HG03103 (cell line): Measurements from ENCODE around the gene SLX9.
"Not testable (repeated sequence)": the region's sequence is repeated elsewhere in the genome, so short reads cannot be mapped to it uniquely, and the experiment has no call there.

Source experiments
- ATAC-seq: cut with Tn5 transposase; IDR thresholded peaks from one replicate; pipeline ENCODE4 v1.9.1; 2021; ENCODE audit warnings: low read depth; ENCODE audit not compliant: unreplicated experiment

SLX9 gene

DNA sequence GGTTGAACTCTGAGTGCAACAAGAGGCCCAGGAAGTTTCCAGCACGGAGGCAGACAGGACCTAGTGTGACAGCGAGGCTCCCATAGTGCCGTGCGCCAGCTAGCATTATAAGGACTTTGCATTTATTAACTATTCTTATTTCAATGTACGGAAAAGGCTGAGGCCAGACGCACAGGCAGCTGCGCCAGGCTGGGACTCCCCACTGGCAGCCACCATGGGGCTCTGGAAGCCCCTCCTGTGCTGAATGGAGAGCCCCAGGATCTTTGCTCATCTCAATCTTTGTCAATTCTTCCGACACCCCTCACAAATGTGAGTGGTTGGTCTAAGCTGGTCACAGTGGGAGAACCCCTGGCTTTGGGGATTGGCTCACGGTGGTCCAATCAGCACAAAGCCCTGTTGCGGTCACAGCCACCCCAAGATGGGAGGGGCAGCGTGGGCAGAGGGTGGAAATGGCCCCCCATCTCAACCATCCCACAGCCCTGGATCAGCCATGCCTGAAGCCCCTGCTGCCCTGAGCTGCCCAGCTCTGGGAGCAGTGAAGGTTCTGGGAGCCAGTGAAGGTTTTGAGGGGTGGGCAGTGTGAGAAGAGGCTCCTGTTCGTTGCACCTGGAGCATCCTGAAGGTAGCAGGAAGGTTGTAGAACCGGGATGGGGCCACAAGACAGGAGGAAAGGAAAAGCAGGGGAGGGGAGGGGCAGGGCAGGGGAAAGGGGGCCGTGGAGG is 75.1 kb downstream of the SLX9 start:
- no peak for ATAC-seq

DNA sequence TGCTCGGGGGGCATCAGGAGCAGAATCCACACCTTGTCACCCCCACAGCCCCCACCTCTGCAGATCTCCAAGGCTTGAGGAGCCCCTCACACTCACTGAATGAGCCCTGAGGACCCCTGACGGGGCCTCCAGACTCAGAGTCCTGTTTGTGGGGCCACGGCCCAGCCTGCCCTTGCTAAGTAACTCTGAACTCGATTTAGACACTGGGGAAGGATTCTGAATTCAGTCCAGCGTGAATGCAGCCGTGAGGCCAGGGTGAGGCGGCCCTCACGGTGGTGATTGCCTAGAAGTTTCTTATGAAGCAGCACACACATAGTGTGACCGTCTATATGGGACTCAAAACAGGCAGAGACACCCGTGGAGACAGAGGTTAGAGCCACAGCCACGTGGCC is 75.6 kb downstream of the SLX9 start:
- ATAC-seq: no peak

DNA sequence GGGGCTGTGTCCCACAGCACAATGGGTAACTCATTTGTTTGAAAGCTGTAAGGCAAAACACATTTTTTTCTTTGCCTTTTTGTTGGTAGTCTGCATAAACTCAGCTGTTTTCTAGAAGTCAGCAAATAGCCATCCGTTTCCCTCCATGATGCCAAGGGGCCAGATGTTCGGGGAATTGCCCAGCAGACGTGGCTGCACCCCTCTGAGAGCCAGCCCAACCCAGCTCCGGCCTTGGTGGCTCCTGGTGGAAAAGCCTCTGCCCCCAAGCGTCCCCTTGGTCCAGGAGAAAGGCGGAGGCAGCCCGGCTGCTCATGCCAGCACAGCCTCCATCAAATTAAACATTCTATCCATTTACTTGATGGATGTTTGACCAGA is 76.2 kb downstream of the SLX9 start:
- no peak for ATAC-seq

DNA sequence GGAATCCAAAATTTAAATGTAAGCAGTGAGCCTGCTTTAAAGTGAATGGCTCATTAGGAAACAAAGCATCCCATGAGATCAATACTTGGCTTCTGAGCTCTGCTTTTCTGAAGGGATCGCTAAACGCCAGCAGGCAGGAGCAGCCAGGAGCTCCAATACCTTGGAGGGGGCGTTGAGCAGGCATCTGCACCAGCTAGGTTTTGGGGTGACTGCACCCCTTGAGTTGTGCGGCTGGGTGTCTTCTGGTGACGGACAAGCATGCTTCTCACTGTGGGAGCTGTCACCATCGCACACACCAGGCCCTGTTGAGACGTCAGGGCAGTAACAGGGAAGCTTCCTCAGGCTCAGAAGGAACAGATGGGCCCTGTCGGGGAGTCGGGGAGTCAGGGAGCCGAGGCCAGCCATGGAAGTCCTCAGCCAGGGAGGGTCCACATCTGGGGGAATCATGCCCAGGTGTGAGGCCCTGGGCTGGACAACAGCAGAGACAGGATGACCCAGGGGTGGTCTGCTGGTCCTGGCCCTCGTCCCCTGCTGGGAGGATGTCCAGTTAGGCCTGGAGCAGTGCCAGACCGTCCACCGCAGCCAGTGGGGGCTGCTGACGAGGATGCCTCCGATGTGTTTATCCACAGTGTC is 76.7 kb downstream of the SLX9 start:
- ATAC-seq: no peak

DNA sequence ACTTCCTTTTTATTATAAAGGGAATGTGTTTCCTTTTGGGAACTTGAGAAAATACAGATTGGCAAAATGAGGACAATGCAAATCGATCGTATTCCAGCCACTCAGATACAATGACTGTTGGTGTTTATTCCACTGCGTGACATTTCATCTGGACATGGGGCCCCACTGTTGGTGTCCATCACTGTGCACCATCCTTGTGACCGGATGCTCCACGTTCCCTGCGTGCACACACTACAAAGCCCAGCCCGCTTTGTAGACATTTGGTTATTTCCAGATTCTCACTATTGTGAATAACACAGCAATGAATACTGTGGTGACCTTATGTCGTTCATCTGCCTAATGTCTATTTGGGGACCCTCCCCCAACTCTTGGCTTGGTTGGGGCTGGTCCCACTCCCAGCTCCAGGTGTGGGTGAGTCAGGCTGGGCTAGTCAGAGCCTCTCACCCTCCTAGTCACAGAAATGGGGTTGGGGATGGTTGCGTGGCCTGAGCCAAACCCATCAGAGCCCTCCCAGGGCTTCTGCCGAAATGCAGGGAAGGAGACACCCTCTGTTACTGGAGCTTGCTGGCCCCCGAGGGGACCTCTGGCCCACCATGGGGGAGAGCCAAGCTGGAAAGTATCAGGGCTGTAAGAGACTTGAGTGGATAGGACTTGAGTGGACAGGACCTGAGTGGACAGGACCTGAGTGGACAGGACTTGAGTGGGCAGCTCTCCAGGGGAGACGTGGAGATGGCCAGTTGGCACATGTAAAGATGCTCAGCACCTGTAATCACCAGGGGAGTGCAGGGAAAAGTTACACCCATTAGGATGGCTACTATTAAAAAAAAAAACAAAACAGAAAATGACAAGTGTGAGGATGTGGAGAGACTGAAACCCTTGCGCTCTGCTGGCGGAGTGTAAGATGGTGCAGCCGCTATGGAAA is 77.5 kb downstream of the SLX9 start:
- ATAC-seq: no peak

DNA sequence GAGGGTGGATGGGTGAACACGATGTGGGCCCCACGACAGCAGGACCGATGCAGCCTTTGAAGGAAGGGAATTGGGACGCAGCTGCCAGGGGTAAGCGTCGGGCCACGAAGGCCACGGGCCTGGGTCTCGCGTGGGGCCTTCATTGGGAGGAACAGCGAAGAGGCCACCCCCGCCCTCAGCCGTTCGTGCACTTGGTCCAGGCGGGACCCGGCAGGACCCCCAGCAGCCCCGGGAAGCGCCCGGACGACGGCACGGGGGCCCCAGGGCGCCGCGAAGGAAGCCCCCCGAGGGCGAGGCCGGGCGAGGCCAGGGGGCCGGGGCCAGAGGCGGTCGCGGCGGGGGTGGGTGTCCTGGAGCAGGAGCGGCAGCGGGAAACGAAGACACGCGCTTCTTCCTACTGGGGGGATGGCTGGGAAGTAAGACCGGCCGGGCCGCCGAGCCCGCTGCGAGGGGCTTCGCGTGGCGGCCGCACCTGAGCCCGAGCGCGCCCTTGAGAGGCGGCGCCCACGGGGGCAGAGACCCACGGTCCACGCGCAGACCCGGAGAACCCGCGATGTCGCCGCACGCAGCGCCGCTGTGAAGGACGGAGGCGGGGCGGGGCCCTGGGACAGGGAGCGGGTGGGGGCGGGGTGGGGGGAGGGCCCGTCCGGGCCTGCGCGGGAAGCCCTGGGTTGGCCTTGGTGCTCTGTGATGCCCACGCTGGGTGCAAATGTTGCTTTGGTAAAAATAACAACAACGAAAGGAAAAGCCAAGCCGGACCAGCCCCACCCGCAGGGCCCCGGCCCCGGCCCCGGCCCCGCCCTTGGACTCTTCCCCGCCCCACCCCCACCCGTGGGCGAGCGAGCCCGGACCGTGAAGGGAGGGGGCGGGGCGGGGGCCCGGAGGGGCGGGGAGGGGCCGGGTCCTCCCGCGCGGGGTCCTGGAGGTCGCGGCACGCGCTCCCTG is 78.6 kb downstream of the SLX9 start:
- no peak for ATAC-seq

DNA sequence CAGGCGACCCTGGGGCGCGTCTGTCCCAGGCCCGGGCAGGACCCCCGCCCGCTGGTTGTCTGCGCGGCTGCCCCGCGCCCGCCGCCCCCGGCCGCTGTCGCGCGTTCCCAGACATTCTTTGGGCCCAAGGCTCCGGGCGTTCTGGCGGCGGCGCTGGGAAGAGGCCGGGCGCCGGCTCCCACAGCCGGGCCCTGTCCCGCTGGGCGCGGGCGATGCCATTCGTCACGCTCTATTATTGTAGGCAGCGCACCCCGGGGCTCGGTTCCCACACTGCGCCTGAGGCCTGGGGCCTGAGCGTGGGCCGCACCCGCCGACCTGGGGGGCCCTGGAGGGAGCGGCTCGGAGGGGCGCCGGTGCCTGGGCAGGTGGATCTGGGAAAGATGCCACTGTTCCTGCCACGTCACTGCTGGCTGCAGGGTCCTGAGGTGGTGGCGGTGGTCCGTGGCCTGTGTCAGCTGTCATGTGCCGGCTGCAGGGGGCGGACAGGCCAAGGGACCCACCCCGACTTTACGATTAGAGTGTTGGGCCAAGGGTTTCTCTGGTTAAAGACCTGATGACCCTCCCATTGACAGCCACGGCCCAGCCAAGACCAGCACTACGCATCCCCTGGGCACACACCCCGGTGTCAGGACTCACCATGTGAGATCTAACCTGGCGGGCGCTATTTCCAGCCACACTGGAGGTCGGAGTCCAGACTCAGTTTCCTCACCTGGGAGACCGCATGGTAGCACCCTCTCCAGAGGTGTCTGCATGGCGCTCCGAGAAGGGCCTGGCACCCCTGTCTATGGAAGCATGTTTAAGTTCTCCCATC is 79.5 kb downstream of the SLX9 start:
- no peak for ATAC-seq

DNA sequence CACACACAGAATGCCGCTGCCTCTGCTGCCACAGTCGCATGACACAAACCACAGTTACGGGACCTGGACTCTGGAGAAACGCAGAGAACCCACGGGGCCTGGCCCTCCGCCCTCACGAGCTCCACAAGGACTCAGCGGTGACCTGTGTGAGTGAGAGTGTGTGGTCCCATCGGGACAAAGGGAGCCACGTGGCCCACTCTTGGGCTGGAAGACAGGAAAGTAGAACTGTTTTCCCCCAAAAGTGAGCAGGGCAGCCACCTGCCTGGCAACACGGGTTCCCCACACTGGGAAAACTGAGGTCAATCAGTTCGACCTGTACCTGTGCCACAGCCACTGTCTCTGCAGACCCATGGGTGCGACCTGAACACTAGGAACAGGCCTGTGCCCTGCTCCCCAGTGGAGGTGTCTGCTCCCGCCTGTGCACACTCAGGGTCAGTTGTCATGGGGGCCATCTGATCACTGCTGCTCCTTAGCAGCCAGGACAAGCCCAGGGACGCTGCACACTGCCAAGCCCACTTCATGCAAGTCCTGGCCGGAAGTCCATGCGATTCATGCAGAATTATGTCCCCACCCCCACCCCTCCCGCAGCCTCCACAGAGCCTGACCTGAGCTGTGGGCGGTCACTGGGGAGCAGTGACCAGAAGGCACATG is 80.2 kb downstream of the SLX9 start:
- ATAC-seq: no peak

DNA sequence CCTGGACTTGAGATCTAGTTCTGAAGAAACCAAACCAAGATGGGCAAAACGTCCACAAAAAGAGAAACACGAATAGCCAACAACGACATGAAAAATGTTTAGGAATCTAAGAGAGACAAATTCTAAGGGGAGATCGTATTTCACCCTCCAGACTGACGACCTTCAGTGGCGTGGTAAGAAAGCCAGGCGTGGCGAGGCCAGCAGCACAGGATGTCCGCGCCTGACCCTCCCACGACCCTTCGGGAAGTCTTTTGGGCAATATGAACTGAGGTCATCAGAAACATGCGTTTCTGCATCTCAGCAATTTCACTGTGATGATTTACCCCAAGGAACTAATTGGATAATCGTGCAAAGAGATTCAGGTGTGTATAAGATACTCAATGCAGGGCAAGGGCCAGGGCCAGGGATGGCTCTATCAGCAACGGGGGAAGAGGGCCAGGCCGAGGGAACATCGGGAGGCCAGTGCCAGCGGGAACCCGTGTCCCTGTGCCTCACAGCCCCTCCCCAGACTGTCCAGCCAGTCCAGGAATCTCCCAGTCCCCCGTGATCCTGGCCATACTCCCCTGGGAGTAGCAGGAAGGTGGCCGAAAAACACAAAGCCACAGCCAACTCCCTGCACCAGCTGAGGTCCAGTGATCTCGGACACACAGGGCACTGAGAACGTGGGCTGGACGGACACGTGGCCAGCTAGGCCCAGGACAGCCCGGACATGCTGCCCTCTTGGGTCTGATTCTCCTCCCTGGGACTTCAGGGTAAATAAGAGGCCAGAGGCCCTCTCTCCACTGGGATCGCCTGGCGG is 81.0 kb downstream of the SLX9 start:
- no peak for ATAC-seq

DNA sequence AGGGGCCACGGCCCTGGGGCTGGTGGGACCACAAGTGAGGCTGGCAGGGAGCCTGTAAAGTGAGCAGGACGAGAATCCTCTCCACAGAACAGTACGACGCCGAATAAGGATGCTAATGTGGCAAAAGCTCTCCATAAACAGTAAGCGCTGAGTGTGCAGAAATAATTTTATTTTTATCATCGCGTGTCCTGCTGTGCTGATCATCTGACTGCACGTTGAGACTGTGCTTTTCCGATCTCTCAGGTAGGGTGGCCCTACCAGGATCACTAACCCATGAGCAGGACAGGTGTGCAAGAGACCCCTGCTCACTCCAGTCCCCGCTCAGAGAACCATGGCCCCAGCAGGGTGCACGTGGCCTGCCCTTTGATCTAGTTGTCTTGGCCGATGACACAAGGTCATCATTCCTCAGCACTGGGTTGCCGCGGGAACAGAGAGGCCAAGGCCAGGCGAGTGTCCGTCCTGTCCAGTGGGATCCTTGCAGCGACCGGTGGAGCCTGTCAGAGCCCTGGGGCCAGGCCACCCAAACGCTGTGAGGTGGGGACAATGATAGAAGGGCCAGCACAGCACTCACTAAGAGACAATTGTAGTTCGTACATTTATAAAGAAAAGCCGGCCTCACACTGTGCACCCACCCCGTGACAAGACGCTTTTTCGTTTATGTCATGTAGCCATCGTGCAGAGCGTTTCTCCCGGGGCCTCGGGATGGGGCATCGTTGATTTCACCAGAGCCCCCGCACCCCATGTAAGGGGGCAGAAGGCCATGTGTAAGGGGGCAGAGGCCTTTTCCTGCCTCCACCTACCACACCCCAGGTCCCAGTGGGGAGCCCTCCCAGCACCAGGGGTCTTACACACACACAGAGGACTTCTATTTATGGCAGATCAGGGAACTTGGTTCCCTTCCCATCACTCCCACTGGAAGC is 81.9 kb downstream of the SLX9 start:
- no peak for ATAC-seq

DNA sequence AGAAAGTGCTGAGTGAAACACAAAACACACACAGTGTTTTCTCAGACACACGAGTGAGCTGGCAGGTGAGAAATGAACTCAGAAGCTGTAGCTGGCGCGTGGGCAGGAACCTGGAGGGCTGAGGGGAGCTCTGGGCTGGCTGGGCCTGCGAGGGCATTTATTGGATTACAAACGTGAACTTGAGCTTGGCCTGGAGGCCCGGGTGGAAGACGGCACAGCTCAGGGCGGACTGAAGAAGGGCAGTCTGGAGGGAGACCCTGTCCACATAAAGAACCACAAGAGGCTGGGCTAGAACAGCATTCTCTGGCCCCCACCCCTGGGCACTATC is 82.5 kb downstream of the SLX9 start:
- no peak for ATAC-seq

DNA sequence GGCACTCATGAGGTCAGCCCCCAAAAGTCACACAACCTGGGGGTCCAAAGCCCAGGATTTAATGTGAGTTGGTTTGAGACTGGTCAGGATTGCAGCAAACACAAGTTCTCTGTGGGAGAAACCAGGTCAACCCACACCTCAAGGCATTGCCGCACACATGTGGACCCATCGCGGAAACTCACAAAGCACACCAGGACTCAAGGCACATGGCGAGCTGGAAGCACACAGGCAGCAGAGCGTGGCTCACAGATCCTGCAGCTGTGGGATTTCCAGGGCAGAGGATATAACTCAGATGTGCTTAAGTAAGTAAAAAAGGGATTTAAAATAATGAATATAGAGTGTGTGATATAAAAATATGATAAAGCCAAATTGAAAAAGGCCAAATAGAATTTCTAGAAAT is 82.9 kb downstream of the SLX9 start:
- ATAC-seq: no peak

DNA sequence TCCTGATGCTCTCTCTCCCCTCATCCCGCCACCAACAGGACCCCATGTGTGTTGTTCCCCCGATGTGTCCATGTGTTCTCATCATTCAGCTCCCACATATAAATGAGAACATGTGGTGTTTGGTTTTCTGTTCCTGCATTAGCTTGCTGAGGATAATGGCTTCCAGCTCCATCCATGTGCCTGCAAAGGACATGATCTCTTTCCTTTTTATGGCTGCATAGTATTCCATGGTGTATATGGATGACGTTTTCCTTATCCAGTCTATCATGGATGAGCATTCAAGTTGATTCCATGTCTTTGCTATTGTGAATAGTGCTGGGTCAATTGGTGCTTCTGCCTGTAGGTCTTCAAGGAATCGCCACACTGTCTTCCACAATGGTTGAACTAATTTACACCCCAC is 84.7 kb downstream of the SLX9 start:
- not testable (repeated sequence) for ATAC-seq

DNA sequence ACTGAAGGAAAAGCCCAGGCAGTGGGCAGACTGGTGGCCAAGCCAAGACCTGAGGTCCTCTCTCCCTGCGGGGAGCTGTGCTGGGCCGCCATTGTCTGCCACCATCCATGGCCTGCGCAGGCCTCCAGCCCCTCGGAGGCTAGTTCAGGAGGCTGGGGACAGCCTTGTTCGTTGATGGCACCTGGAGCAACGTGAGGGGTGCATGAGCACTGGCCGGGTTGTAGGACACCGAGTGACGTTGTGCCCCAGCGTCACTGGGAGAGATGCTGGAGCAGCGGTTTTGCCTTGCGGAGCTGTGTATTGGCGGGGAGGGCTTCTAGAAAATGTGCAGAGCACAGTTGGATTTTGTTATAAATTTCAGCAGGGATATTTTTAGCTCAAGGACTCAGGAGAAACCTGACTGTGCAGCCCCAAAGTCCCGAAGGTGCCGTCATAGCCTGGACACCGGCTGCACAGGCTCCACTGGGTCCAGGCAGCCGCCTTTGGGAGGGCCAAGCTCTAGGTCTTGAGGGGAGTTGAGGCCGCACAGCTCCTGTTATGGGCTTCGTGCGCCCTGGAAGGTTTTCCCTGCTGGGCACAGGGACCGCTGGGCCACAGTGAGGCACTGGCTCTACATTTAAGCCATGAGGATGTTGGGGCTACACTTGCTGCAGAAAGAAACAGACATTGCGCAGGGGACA is 86.4 kb downstream of the SLX9 start:
- ATAC-seq: no peak
